GM12878 (cell line): ENCODE results near the gene SGTA.

Source experiments
- BACH1 ChIP-seq: fragments of 450-650 bp; IDR thresholded peaks from 2 replicates; pipeline ENCODE4 v1.6.1; 2017; ENCODE audit warnings: mild to moderate bottlenecking, borderline replicate concordance
- CEBPB ChIP-seq, 2 experiments: fragments of 150-350 bp in 1 of 2; IDR thresholded peaks; 2 replicates each; pipeline ENCODE4 v1.6.1; 2012 to 2014; ENCODE audit warnings: low read depth in 2 of 2, low read length in 2 of 2, borderline replicate concordance in 1 of 2, inconsistent platforms in 1 of 2
- MYC ChIP-seq: IDR thresholded peaks from 2 replicates; pipeline ENCODE4 v1.6.1; 2011; ENCODE audit warnings: mild to moderate bottlenecking, low read length, moderate library complexity, inconsistent platforms; ENCODE audit not compliant: insufficient read depth, insufficient replicate concordance, insufficient read length, severe bottlenecking
- TF ChIP-seq, protein P1 (sequence below): IDR thresholded peaks from 2 replicates; pipeline ENCODE4 v1.6.1; 2012; ENCODE audit warnings: low read depth, low read length, improper control_type of control experiment
- TF ChIP-seq, protein P2 (sequence below): fragments of 450-650 bp; IDR thresholded peaks from 2 replicates; pipeline ENCODE4 v1.6.1; 2014; ENCODE audit warnings: mild to moderate bottlenecking
- TF ChIP-seq, protein P3 (sequence below): fragments of 450-650 bp; IDR thresholded peaks from 2 replicates; pipeline ENCODE4 v1.6.1; 2017; ENCODE audit warnings: mild to moderate bottlenecking

DNA sequence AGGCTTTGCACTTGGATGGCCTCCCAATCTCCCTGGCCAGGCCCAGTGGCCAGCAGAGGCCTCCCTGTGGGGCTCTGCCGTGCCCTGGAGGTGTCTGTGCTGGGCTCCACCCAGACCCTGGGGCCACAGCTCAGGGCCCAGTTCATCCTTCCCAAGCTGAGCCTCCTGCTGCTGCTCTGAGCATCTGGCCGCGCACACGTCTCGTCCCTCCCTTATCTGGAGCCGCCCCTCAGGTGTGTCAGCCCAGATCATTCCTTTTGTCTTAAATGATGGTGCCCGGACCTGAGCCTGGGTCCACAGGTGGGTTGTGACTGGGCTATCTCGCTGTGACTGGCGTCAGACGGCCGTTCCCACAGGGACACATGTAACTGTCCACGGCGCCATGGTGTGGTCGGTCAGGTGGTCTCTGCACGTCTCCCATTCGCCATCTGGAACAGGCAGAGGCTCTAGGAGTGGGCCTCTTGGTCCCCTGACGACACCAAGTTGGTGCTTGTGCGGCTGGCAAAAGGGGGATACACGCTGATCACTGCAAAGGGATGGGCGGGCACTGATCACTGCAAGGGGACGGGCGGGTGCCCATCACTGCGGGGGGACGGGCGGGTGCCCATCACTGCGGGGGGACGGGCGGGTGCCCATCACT is 22.3 kb upstream of the SGTA start:
- TF ChIP-seq, protein P1, sequence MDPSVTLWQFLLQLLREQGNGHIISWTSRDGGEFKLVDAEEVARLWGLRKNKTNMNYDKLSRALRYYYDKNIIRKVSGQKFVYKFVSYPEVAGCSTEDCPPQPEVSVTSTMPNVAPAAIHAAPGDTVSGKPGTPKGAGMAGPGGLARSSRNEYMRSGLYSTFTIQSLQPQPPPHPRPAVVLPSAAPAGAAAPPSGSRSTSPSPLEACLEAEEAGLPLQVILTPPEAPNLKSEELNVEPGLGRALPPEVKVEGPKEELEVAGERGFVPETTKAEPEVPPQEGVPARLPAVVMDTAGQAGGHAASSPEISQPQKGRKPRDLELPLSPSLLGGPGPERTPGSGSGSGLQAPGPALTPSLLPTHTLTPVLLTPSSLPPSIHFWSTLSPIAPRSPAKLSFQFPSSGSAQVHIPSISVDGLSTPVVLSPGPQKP: no peak
- TF ChIP-seq, protein P2, sequence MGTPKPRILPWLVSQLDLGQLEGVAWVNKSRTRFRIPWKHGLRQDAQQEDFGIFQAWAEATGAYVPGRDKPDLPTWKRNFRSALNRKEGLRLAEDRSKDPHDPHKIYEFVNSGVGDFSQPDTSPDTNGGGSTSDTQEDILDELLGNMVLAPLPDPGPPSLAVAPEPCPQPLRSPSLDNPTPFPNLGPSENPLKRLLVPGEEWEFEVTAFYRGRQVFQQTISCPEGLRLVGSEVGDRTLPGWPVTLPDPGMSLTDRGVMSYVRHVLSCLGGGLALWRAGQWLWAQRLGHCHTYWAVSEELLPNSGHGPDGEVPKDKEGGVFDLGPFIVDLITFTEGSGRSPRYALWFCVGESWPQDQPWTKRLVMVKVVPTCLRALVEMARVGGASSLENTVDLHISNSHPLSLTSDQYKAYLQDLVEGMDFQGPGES: no peak
- TF ChIP-seq, protein P3, sequence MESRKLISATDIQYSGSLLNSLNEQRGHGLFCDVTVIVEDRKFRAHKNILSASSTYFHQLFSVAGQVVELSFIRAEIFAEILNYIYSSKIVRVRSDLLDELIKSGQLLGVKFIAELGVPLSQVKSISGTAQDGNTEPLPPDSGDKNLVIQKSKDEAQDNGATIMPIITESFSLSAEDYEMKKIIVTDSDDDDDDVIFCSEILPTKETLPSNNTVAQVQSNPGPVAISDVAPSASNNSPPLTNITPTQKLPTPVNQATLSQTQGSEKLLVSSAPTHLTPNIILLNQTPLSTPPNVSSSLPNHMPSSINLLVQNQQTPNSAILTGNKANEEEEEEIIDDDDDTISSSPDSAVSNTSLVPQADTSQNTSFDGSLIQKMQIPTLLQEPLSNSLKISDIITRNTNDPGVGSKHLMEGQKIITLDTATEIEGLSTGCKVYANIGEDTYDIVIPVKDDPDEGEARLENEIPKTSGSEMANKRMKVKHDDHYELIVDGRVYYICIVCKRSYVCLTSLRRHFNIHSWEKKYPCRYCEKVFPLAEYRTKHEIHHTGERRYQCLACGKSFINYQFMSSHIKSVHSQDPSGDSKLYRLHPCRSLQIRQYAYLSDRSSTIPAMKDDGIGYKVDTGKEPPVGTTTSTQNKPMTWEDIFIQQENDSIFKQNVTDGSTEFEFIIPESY: no peak
- TF ChIP-seq CEBPB (IDR thresholded peaks at IDR 0.05; ENCODE audit: borderline replicate concordance in 1 of 2, low read depth in 2 of 2, low read length in 2 of 2) (no peak), MYC (no peak), BACH1 (no peak)
